Endothelial cell of umbilical vein (primary cell): ENCODE data around the gene KANK3. TPM values are rescaled to one million over a fixed set of nuclear protein-coding genes. Genes with fewer than 3 reads are reported as not detected.

ENCODE experiments used
- BruUV-seq: library from RNA; stranded (reverse); fragments of 400-500 nt; replicated peaks from 2 replicates; lab custom pipeline; 2021; lab: Mats Ljungman, UMichigan
- CTCF ChIA-PET: fragments of 300-600, 350-600 bp; sonication (Branson Sonifier 250); formaldehyde crosslinking; loops from one replicate; lab custom pipeline; 2021; ENCODE audit warnings: antibody characterized with exemption, inconsistent platforms; lab: Charles Lee
- POLR2A ChIA-PET: fragments of 300-600, 350-600 bp; sonication (Branson Sonifier 250); formaldehyde crosslinking; loops from one replicate; lab custom pipeline; 2021; ENCODE audit warnings: antibody characterized with exemption, inconsistent platforms; lab: Charles Lee
- DNase-seq: peaks from one replicate; pipeline ENCODE4 v3.0.0-alpha.2; 2011; ENCODE audit warnings: low read depth, low spot score
- FAIRE-seq: peaks from 2 replicates; lab custom pipeline; 2011; peaks lifted over from hg19 to GRCh38; lab: Jason Lieb, UNC
- H2AFZ ChIP-seq: 2 replicates; pipeline ENCODE4 v1.6.0; 2012; ENCODE audit warnings: low read depth, low read length, control low read depth, inconsistent platforms
- H3K27ac ChIP-seq: 2 replicates; pipeline ENCODE4 v1.5.1; 2011; ENCODE audit warnings: low read depth, mild to moderate bottlenecking, control low read depth, low read length, moderate library complexity; ENCODE audit not compliant: insufficient read depth
- H3K27me3 ChIP-seq, 2 experiments: 2 replicates each; pipeline versions ENCODE4 v1.6.0 to v1.6.1; 2011; ENCODE audit warnings: low read length in 2 of 2, mixed read lengths in 1 of 2; ENCODE audit not compliant: control insufficient read depth in 2 of 2, insufficient read depth in 2 of 2
- H3K36me3 ChIP-seq, 2 experiments: 2 replicates in 1 of 2; 3 replicates in 1 of 2; pipeline ENCODE4 v1.5.1; 2011; ENCODE audit warnings: low read length in 2 of 2, mild to moderate bottlenecking in 1 of 2, moderate library complexity in 1 of 2; ENCODE audit not compliant: control insufficient read depth in 2 of 2, insufficient read depth in 2 of 2; ENCODE audit errors: extremely low read depth in 1 of 2
- H3K4me1 ChIP-seq: 3 replicates; pipeline ENCODE4 v1.5.1; 2011; ENCODE audit warnings: mild to moderate bottlenecking, low read length; ENCODE audit not compliant: control insufficient read depth, insufficient read depth; ENCODE audit errors: extremely low read depth
- H3K4me2 ChIP-seq: 2 replicates; pipeline ENCODE4 v1.6.1; 2011; ENCODE audit warnings: low read length, control low read depth, mixed read lengths; ENCODE audit not compliant: insufficient read depth
- H3K4me3 ChIP-seq, 3 experiments: fragments of 200-600 bp in 1 of 3; sonication (generic), shearing (Covaris generic) in 1 of 3; replicated peaks in 1 of 3; 2 replicates each; pipeline ENCODE4 v1.5.1; 2011 to 2016; ENCODE audit warnings: control low read depth in 3 of 3, low read length in 3 of 3, mild to moderate bottlenecking in 2 of 3, inconsistent platforms in 1 of 3, low read depth in 1 of 3, moderate library complexity in 1 of 3; ENCODE audit not compliant: insufficient read depth in 1 of 3
- H3K79me2 ChIP-seq: 2 replicates; pipeline ENCODE4 v1.6.0; 2012; ENCODE audit warnings: low read length, inconsistent platforms; ENCODE audit not compliant: control insufficient read depth, insufficient read depth
- H3K9ac ChIP-seq: replicated peaks from 2 replicates; pipeline ENCODE3; 2011; ENCODE audit warnings: low read length, control low read depth; ENCODE audit not compliant: insufficient read depth; ENCODE audit errors: extremely low read depth
- H3K9me1 ChIP-seq: replicated peaks from 3 replicates; pipeline ENCODE4 v1.6.0; 2011; ENCODE audit warnings: mild to moderate bottlenecking, low read length; ENCODE audit not compliant: control insufficient read depth, insufficient read depth; ENCODE audit errors: extremely low read depth
- H3K9me3 ChIP-seq: replicated peaks from 2 replicates; pipeline ENCODE4 v1.5.1; 2012; ENCODE audit warnings: low read length, inconsistent platforms; ENCODE audit not compliant: control insufficient read depth, insufficient read depth
- H4K20me1 ChIP-seq: replicated peaks from 2 replicates; pipeline ENCODE3; 2011; ENCODE audit warnings: mild to moderate bottlenecking, low read length; ENCODE audit not compliant: control insufficient read depth, insufficient read depth; ENCODE audit errors: extremely low read depth
- CTCF ChIP-seq, 2 donors: IDR thresholded peaks; 1 replicate in 1 of 2; 2 replicates in 1 of 2; pipeline ENCODE4 v1.5.1; 2011; ENCODE audit warnings: low read length in 2 of 2, mild to moderate bottlenecking in 2 of 2, moderate library complexity in 2 of 2, control low read depth in 1 of 2, inconsistent platforms in 1 of 2, low read depth in 1 of 2; ENCODE audit not compliant: insufficient read depth in 1 of 2; ENCODE audit errors: extremely low read depth in 1 of 2
- EZH2 ChIP-seq: IDR thresholded peaks from 2 replicates; pipeline ENCODE4 v1.6.1; 2012; ENCODE audit warnings: borderline replicate concordance, low read depth, mild to moderate bottlenecking, moderate library complexity, low read length, inconsistent platforms; ENCODE audit not compliant: severe bottlenecking
- FOS ChIP-seq: IDR thresholded peaks from 2 replicates; pipeline ENCODE4 v1.6.1; 2011; ENCODE audit warnings: mild to moderate bottlenecking, low read length, moderate library complexity, borderline replicate concordance; ENCODE audit not compliant: insufficient read depth
- GATA2 ChIP-seq: IDR thresholded peaks from 2 replicates; pipeline ENCODE4 v1.7.0; 2011; ENCODE audit warnings: low read depth, mild to moderate bottlenecking, moderate library complexity, mixed read lengths, low read length; ENCODE audit not compliant: insufficient read length, insufficient read depth
- JUN ChIP-seq: IDR thresholded peaks from 2 replicates; pipeline ENCODE4 v1.6.1; 2011; ENCODE audit warnings: borderline replicate concordance, low read depth; ENCODE audit not compliant: insufficient read length, insufficient read depth
- MAX ChIP-seq: IDR thresholded peaks from 2 replicates; pipeline ENCODE4 v1.6.1; 2011; ENCODE audit not compliant: insufficient read depth, insufficient read length
- MYC ChIP-seq: IDR thresholded peaks from one replicate; pipeline ENCODE4 v1.6.1; 2011; ENCODE audit warnings: mild to moderate bottlenecking, low read depth, low read length
- POLR2A ChIP-seq: IDR thresholded peaks from 2 replicates; pipeline ENCODE4 v1.6.1; 2012; ENCODE audit warnings: low read depth, mild to moderate bottlenecking, control low read depth, low read length
- POLR2AphosphoS5 ChIP-seq: IDR thresholded peaks from 2 replicates; pipeline ENCODE4 v1.6.1; 2012; ENCODE audit warnings: low read depth, mild to moderate bottlenecking, control low read depth, low read length, moderate library complexity; ENCODE audit not compliant: insufficient read depth
- dilution Hi-C: fragments of 300-500 bp; cut with MboI; formaldehyde crosslinking; loops from one replicate; pipeline ENCODE4 v1.15.0; 2019; ENCODE audit warnings: low sequenced_read_pairs; ENCODE audit not compliant: extremely low pct_ligation_motif_present
- intact Hi-C: fragments of 100-400 bp; cut with micrococcal nuclease; formaldehyde crosslinking; loops from one replicate; pipeline ENCODE4 v1.10.0; 2022
- polyA plus RNA-seq, 4 experiments: library from polyadenylated mRNA; depleted of rRNA in 3 of 4; stranded (reverse) in 3 of 4; unstranded in 1 of 4; fragments of >200 nt; gene quantifications; 2 replicates each; pipeline versions ENCODE4 v1.2.1 to v1.2.3, GENCODE V29; 2011 to 2012; ENCODE audit warnings: missing spikeins in 1 of 4
- total RNA-seq: library from RNA; stranded (reverse); gene quantifications from 2 replicates; pipeline ENCODE4 v1.2.3, GENCODE V29; 2021

KANK3 gene
- total and polyA plus RNA-seq, 2 donors (not counting 3 experiments of a cell fraction or from before 2014, with no cell fraction given): 22.1 to 30.0 TPM

DNA sequence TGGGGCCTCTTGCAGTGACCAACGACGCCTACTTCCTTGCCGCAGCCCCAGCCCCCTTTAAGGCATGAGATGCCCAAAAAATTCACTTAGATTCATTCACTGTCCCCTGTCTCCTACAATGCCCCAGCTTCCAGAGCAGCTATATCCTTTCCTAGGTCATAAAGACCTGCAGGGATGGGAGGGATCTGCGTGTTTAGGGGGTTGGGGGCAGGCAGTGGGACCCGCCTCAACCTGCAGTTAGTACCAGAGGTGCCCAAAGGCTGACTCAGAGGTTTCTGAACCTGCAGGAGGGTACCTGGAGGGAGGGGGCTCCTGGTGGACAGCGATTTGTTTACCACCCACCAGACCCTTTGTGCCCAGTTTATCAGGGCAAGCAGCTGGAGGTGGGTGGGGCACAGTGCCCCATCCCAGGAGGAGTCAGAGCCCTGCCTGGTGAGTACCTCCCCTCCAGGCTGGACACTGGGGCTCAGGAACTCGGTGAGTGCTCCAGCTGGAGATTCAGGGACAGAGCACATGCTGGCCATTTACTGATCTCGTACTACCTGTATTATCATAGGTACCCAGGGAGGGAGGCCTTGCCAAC, 11.7 kb downstream of the KANK3 start:
- DNase-seq (no peak), FAIRE-seq (no peak)
- Histone ChIP-seq H3K9ac (no peak overlapping the region), H3K36me3 (peaks cover 3 to 20% of the 10 kb centered on the region in 2 experiments), H2AFZ (no peak overlapping the region), H3K4me3 (no peak overlapping the region), H3K27me3 (no peaks in the 10 kb centered on the region), H3K4me1 (peaks cover 5% of the 10 kb centered on the region), H3K27ac (no peak overlapping the region), H3K9me1 (no peaks in the 10 kb centered on the region), H3K4me2 (no peak overlapping the region), H3K9me3 (no peaks in the 10 kb centered on the region), H4K20me1 (no peaks in the 10 kb centered on the region), H3K79me2 (no peaks in the 10 kb centered on the region)
- dilution Hi-C loops (no loop called here), intact Hi-C loops (no loop called here)
- ChIA-PET POLR2A (no interaction called here), CTCF (interaction anchor here (1.6 kb wide), 1 partner anchor 16 kb away, joined by 4 read pairs; no protein-coding TSS in a partner anchor)
- TF ChIP-seq MYC: no peak
- TF ChIP-seq JUN: no peak
- no peak for TF ChIP-seq CTCF (IDR thresholded peaks at IDR 0.05; ENCODE audit: extremely low read depth in 1 of 2, insufficient read depth in 1 of 2, low read depth in 1 of 2, low read length in 2 of 2)
- no peak for TF ChIP-seq POLR2AphosphoS5
- no peak for TF ChIP-seq EZH2
- no peak for TF ChIP-seq POLR2A
- no peak for TF ChIP-seq GATA2
- TF ChIP-seq MAX: no peak
- TF ChIP-seq FOS: no peak
- BruUV-seq: no TSS peak
